ENCODE measurements around the gene TIAM1.

DNA sequence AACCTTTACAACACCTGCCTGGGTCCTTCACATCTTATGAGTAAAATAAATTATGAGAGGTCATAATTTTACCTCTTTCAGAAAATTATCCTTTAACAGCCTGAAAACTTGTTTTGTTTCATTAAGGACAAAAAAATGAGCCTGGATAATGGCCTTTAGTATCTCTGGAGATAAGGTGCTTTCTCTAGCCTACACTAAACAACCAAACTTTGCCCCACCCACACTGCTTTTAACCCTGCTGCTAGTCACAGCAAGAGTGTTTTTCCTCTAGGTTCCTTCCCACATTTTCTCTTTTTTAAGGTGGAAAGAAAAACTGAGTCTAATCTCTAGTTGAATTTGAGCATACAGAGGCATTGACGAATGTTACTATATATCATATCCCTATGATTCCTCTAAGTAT is 204.0 kb downstream of the TIAM1 start:
- TF ChIP-seq POLR2AphosphoS5 (IDR thresholded peaks at IDR 0.05) (no peak), POLR2A (IDR thresholded peaks at IDR 0.05) (no peak)
- TF ChIP-seq, protein P1, sequence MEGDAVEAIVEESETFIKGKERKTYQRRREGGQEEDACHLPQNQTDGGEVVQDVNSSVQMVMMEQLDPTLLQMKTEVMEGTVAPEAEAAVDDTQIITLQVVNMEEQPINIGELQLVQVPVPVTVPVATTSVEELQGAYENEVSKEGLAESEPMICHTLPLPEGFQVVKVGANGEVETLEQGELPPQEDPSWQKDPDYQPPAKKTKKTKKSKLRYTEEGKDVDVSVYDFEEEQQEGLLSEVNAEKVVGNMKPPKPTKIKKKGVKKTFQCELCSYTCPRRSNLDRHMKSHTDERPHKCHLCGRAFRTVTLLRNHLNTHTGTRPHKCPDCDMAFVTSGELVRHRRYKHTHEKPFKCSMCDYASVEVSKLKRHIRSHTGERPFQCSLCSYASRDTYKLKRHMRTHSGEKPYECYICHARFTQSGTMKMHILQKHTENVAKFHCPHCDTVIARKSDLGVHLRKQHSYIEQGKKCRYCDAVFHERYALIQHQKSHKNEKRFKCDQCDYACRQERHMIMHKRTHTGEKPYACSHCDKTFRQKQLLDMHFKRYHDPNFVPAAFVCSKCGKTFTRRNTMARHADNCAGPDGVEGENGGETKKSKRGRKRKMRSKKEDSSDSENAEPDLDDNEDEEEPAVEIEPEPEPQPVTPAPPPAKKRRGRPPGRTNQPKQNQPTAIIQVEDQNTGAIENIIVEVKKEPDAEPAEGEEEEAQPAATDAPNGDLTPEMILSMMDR (IDR thresholded peaks at IDR 0.05) = no peak
